ENCODE measurements around the gene RBP3. TPM values are rescaled to one million over a fixed set of nuclear protein-coding genes. Genes with fewer than 3 reads are reported as not detected.

Gene RBP3
- total RNA-seq, 1 donor from 2014 or later = not detected

DNA sequence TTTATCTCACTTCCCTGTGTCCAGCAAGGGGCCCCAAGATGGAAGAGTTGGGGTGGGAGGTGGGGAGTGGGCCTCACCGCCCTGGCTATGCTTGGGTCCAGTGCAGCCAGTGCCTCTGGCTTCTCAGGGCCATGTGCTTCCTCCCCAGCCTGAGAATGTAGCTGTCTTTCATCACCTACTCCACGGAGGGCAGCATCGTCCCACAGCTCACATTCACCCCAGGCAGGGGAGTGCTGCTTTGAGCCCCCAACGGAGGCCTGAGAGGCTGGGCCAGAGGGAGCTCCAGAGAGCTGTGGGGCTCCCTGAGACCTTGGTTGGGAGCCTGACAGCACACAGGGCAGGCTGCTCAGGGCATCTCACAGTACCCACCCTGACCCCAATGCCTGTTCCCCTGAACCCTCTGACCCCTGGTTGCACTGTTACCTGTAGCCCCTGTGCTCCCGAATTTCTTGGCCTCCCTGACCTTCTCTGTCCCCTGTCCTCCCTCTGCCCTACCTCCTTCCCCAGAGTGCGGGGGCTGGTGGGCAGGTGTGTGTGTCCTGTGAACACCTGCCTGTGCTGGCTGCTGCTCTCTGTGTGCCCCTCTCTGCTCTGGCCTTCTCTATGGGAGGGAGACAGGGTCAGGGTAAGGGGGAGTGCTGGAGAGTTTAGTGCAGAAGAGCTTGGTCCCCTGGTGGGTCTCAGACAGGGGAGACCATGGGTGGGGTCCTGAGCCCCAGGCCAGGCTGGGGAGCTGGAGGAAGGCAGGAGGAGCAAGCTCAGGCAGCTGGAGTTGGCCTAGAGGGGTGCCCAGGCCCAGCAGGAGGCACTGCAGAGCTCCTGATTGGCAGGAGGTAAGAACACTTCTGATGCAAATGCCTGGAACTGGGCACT lies 55.5 kb downstream of the RBP3 start:
- H2AFZ ChIP-seq (replicated peaks) = no peak overlapping the region

DNA sequence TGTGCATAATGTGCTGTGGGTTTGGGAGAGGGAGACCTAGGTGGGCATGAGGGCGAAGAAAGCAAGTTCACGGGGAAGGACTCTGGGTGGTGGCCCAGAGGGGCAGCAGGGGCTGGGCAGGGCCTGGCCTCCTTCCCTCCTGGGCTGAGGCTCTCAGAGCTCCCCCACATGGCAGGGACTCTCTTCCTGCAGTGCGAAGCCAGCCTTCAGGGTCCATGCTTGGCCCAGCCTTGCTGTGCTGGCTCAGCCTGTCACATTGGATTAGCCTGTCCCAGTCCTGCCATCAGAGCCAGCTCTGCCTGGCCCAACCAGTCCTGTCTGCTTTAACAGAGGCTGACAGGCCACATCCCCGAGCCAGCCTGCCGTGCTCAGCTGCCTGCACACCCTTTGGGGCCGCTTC lies 56.3 kb downstream of the RBP3 start:
- Mint-ChIP-seq H3K9me3 (no peaks in the 10 kb centered on the region), H3K4me1 (peaks cover 33% of the 10 kb centered on the region), H3K36me3 (no peaks in the 10 kb centered on the region), H3K27ac (peak overlapping the region; percentile 91), H3K4me3 (no peak overlapping the region), H3K27me3 (ENCODE audit: insufficient read depth, low read depth) (peaks cover 10% of the 10 kb centered on the region)
- Histone ChIP-seq H3K36me3 (no peaks in the 10 kb centered on the region), H3K4me1 (no peaks in the 10 kb centered on the region), H3K9ac (no peak overlapping the region), H3K79me2 (ENCODE audit: low read depth) (no peaks in the 10 kb centered on the region), H3K27me3 (no peaks in the 10 kb centered on the region), H3K4me3 (no peak overlapping the region), H2AFZ (replicated peaks) (no peak overlapping the region), H3K4me2 (no peak overlapping the region), H3K27ac (no peak overlapping the region), H3F3A (ENCODE audit: low read depth) (no peaks in the 10 kb centered on the region), H3K9me3 (ENCODE audit: low read depth) (no peaks in the 10 kb centered on the region), H4K20me1 (ENCODE audit: low read depth) (no peaks in the 10 kb centered on the region)
- no peak for DNase-seq (ENCODE audit: low spot score)
- TF ChIP-seq EZH2phosphoT487 (IDR thresholded peaks at IDR 0.05) (no peak), EZH2 (IDR thresholded peaks at IDR 0.05) (no peak)
- TF ChIP-seq, protein P1, sequence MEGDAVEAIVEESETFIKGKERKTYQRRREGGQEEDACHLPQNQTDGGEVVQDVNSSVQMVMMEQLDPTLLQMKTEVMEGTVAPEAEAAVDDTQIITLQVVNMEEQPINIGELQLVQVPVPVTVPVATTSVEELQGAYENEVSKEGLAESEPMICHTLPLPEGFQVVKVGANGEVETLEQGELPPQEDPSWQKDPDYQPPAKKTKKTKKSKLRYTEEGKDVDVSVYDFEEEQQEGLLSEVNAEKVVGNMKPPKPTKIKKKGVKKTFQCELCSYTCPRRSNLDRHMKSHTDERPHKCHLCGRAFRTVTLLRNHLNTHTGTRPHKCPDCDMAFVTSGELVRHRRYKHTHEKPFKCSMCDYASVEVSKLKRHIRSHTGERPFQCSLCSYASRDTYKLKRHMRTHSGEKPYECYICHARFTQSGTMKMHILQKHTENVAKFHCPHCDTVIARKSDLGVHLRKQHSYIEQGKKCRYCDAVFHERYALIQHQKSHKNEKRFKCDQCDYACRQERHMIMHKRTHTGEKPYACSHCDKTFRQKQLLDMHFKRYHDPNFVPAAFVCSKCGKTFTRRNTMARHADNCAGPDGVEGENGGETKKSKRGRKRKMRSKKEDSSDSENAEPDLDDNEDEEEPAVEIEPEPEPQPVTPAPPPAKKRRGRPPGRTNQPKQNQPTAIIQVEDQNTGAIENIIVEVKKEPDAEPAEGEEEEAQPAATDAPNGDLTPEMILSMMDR (IDR thresholded peaks at IDR 0.05) = no peak

More for the DNA sequence above, 55.5 kb downstream of the RBP3 start:
- Histone ChIP-seq H3K9ac (no peak overlapping the region), H3K4me3 (no peak overlapping the region), H3K36me3 (no peaks in the 10 kb centered on the region), H3K9me3 (ENCODE audit: low read depth) (no peaks in the 10 kb centered on the region), H3K79me2 (ENCODE audit: low read depth) (no peaks in the 10 kb centered on the region), H4K20me1 (ENCODE audit: low read depth) (no peaks in the 10 kb centered on the region), H3F3A (ENCODE audit: low read depth) (no peaks in the 10 kb centered on the region), H3K27ac (no peak overlapping the region), H3K4me1 (no peaks in the 10 kb centered on the region), H3K27me3 (no peaks in the 10 kb centered on the region), H3K4me2 (peak overlapping the region; percentile 16)
- H3K27me3 Mint-ChIP-seq (ENCODE audit: insufficient read depth, low read depth) = peaks cover 10% of the 10 kb centered on the region
- DNase-seq (ENCODE audit: low spot score) = no peak
- TF ChIP-seq EZH2 (IDR thresholded peaks at IDR 0.05) (no peak), EZH2phosphoT487 (IDR thresholded peaks at IDR 0.05) (no peak)
- TF ChIP-seq, protein P1 (IDR thresholded peaks at IDR 0.05) = no peak
- peaks cover 32% of the 10 kb centered on the region for H3K4me1 Mint-ChIP-seq
- H3K9me3 Mint-ChIP-seq = no peaks in the 10 kb centered on the region
- peak overlapping the region; percentile 76 for H3K27ac Mint-ChIP-seq
- no peaks in the 10 kb centered on the region for H3K36me3 Mint-ChIP-seq
- no peak overlapping the region for H3K4me3 Mint-ChIP-seq

DNA sequence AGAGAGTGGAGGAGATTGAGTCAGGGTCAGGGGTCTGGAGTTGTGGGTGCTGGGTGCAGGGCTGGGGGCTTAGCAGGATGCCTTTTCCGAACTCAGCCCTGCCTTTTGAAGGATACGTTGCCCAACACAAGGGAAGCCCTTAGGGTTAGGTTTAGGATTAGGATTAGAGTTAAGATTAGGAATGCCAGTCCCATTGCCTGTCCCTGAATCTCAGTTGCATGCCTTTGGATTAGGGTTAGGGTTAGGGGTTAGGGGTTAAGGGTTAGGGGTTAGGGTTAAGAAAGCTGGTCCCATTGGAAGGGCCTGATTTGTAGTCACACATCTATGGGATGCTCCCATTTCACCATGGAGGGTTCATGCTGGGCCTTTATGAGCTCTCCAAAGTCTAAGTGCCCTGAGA lies 56.8 kb downstream of the RBP3 start:
- peak overlapping the region; percentile 91 for H3K27ac Mint-ChIP-seq
- H3K27me3 Mint-ChIP-seq (ENCODE audit: insufficient read depth, low read depth) = peaks cover 10% of the 10 kb centered on the region
- H3K4me2 ChIP-seq = no peak overlapping the region
- H3K36me3 Mint-ChIP-seq = no peaks in the 10 kb centered on the region
- H3K27ac ChIP-seq = no peak overlapping the region
- no peaks in the 10 kb centered on the region for H3F3A ChIP-seq (ENCODE audit: low read depth)
- H3K4me3 Mint-ChIP-seq = no peak overlapping the region
- no peaks in the 10 kb centered on the region for H3K79me2 ChIP-seq (ENCODE audit: low read depth)
- no peaks in the 10 kb centered on the region for H4K20me1 ChIP-seq (ENCODE audit: low read depth)
- H3K9me3 Mint-ChIP-seq = no peaks in the 10 kb centered on the region
- H3K4me1 Mint-ChIP-seq = peaks cover 36% of the 10 kb centered on the region
- TF ChIP-seq EZH2 (IDR thresholded peaks at IDR 0.05) (no peak), EZH2phosphoT487 (IDR thresholded peaks at IDR 0.05) (no peak)
- TF ChIP-seq, protein P1 (IDR thresholded peaks at IDR 0.05) = no peak
- no peak overlapping the region for H3K9ac ChIP-seq
- H3K4me3 ChIP-seq = no peak overlapping the region
- H3K36me3 ChIP-seq = no peaks in the 10 kb centered on the region
- no peak for DNase-seq (ENCODE audit: low spot score)
- H3K9me3 ChIP-seq (ENCODE audit: low read depth) = no peaks in the 10 kb centered on the region
- H2AFZ ChIP-seq (replicated peaks) = no peak overlapping the region
- no peaks in the 10 kb centered on the region for H3K4me1 ChIP-seq
- no peaks in the 10 kb centered on the region for H3K27me3 ChIP-seq
